ENCODE results near the gene PPP1CA. TPM values are rescaled to one million over a fixed set of nuclear protein-coding genes. Genes with fewer than 3 reads are reported as not detected.

PPP1CA gene
- total RNA-seq, 1 experiment from 2014 or later, result 238 TPM

DNA sequence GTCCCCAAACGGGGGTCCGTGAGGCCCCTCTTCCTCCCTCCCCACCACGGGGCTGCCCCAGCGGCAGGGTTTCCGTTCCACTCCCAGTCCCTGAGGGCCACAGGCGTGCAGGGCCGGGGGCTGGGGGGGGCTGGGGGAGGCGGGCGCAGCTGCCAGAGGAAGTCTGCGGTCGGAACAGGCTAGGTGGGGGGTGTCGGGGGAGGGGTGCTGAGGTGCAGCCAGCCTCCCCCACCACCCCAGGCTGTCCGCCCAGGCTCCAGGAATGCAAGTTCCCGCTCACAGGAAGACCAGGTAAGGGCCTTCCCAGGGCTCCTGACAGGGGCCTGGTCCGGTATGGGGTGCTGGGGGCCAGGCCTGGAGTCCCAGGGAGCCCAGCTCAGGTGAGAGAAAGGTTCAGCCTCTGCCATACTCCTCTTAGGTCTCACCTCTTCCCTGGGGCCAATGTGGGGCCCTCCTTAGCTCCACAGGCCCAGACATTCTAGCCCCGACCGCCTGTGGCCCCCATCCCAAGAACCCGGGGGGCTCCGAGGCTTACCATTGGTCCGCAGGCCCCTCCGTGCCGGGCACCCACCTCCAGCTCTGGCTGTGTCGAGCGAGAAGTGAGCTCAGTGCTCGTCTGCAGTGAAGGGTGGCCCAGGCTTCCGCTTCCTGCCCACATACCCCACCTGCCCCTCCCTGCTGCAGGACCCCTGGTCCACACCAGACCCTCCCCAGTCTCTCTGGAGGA lies 35.6 kb upstream of the PPP1CA start, which contains the start of gene PTPRCAP:
Gene PTPRCAP (minus strand): TSS at position 601 of the 727 bp plus-strand sequence. CDS start 63 bp downstream, at position 538.
- Histone ChIP-seq H3K79me2 (ENCODE audit: insufficient read depth, low read length) (no peaks in the 10 kb centered on the region), H3K4me2 (ENCODE audit: low read length) (no peak within 1 kb of the TSS), H3K4me1 (ENCODE audit: control insufficient read depth in 1 of 2, insufficient read depth in 2 of 2, low read length in 2 of 2) (peaks cover 0 to 20% of the 10 kb centered on the region in 2 experiments; a peak in 3 of 4 replicates), H3K27ac (ENCODE audit: low read depth, low read length) (peak within 1 kb of the TSS; percentile 8; the same call in 1 of the 2 replicates), H3K36me3 (ENCODE audit: control insufficient read depth in 1 of 2, insufficient read depth in 2 of 2, low read length in 2 of 2) (peaks cover 7 to 10% of the 10 kb centered on the region in 2 experiments; a peak in 3 of 4 replicates), H3K9ac (ENCODE audit: low read length) (no peak within 1 kb of the TSS), H3K27me3 (ENCODE audit: insufficient read depth, low read length) (no peaks in the 10 kb centered on the region), H4K20me1 (ENCODE audit: insufficient read depth) (no peaks in the 10 kb centered on the region), H3K4me3 (replicated peaks in 1 of 2; ENCODE audit: low read depth in 1 of 2, low read length in 2 of 2) (no peak within 1 kb of the TSS), H2AFZ (ENCODE audit: low read depth, low read length, poor library complexity, severe bottlenecking) (no peak within 1 kb of the TSS), H3K9me2 (ENCODE audit: insufficient read depth) (no peaks in the 10 kb centered on the region), H3K9me3 (ENCODE audit: control insufficient read depth in 1 of 2, insufficient read depth in 1 of 2, low read depth in 1 of 2, low read length in 2 of 2) (no peaks in the 10 kb centered on the region)
- ChIA-PET POLR2A (interaction anchor here (0.6 kb wide), 1 partner anchor 9 kb away, joined by 4 read pairs; the partner anchor contains the start of gene RPS6KB2), RAD21 (ENCODE audit: low non-redundant PET in 1 of 2, low total read pairs in 2 of 2, uncharacterized antibody in 2 of 2, unreplicated experiment in 2 of 2) (no interaction called here), CTCF (no interaction called here)
- ATAC-seq (no peak), DNase-seq (ENCODE audit: low read depth, low spot score) (no peak)
- TF ChIP-seq, protein P1, sequence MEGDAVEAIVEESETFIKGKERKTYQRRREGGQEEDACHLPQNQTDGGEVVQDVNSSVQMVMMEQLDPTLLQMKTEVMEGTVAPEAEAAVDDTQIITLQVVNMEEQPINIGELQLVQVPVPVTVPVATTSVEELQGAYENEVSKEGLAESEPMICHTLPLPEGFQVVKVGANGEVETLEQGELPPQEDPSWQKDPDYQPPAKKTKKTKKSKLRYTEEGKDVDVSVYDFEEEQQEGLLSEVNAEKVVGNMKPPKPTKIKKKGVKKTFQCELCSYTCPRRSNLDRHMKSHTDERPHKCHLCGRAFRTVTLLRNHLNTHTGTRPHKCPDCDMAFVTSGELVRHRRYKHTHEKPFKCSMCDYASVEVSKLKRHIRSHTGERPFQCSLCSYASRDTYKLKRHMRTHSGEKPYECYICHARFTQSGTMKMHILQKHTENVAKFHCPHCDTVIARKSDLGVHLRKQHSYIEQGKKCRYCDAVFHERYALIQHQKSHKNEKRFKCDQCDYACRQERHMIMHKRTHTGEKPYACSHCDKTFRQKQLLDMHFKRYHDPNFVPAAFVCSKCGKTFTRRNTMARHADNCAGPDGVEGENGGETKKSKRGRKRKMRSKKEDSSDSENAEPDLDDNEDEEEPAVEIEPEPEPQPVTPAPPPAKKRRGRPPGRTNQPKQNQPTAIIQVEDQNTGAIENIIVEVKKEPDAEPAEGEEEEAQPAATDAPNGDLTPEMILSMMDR (IDR thresholded peaks at IDR 0.05 in 2 of 3, conservative IDR thresholded peaks at IDR 0.05 in 1 of 3; ENCODE audit: borderline replicate concordance in 1 of 3, insufficient read depth in 1 of 3, low read depth in 2 of 3, low read length in 2 of 3), result no peak
- no peak for TF ChIP-seq RAD21 (IDR thresholded peaks at IDR 0.05; ENCODE audit: low read depth)
- TF ChIP-seq SP1 (IDR thresholded peaks at IDR 0.05; ENCODE audit: low read depth), result no peak
- TF ChIP-seq, protein P2, sequence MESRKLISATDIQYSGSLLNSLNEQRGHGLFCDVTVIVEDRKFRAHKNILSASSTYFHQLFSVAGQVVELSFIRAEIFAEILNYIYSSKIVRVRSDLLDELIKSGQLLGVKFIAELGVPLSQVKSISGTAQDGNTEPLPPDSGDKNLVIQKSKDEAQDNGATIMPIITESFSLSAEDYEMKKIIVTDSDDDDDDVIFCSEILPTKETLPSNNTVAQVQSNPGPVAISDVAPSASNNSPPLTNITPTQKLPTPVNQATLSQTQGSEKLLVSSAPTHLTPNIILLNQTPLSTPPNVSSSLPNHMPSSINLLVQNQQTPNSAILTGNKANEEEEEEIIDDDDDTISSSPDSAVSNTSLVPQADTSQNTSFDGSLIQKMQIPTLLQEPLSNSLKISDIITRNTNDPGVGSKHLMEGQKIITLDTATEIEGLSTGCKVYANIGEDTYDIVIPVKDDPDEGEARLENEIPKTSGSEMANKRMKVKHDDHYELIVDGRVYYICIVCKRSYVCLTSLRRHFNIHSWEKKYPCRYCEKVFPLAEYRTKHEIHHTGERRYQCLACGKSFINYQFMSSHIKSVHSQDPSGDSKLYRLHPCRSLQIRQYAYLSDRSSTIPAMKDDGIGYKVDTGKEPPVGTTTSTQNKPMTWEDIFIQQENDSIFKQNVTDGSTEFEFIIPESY (IDR thresholded peaks at IDR 0.05; ENCODE audit: extremely low read depth, insufficient replicate concordance, low read length), result no peak
- TF ChIP-seq EZH2 (IDR thresholded peaks at IDR 0.05), result no peak
- no peak for TF ChIP-seq YY1 (IDR thresholded peaks at IDR 0.05; ENCODE audit: extremely low read depth, insufficient replicate concordance, low read depth, low read length)
- TF ChIP-seq EGR1 (IDR thresholded peaks at IDR 0.05; ENCODE audit: low read depth), result no peak
- TF ChIP-seq ZFX (IDR thresholded peaks at IDR 0.05), result no peak
- no peak for TF ChIP-seq POLR2AphosphoS5 (IDR thresholded peaks at IDR 0.05; ENCODE audit: low read depth, low read length)
- TF ChIP-seq SIN3A (IDR thresholded peaks at IDR 0.05; ENCODE audit: low read depth), result no peak
- TF ChIP-seq POLR2A (IDR thresholded peaks at IDR 0.05; ENCODE audit: borderline replicate concordance, extremely low read depth, insufficient read depth, insufficient read length), result no peak
- TF ChIP-seq ZNF274 (IDR thresholded peaks at IDR 0.05; ENCODE audit: low read depth, low read length), result no peak
- no peak for TF ChIP-seq ELF1 (IDR thresholded peaks at IDR 0.05; ENCODE audit: borderline replicate concordance, low read depth)
- BruUV-seq (replicated peaks), result no TSS peak
- intact Hi-C loops (cut with micrococcal nuclease), result no loop called here
